Neuronal stem cell (in vitro differentiated cells): ENCODE data around the gene PTPRJ.
A peak's percentile ranks its signal among the peaks of the same experiment; 100 is the strongest.
"Not testable (repeated sequence)": the region's sequence is repeated elsewhere in the genome, so short reads cannot be mapped to it uniquely, and the experiment has no call there.

Source experiments
- DNase-seq: peaks from one replicate; pipeline ENCODE4 v3.0.0-alpha.2; 2013; ENCODE audit warnings: low spot score
- H2AFZ ChIP-seq: one replicate; pipeline ENCODE4 v1.6.1; 2013; ENCODE audit warnings: mild to moderate bottlenecking, low read length, inconsistent platforms
- H2AK5ac ChIP-seq: 2 replicates; pipeline ENCODE4 v1.6.1; 2013; ENCODE audit warnings: low read depth, mild to moderate bottlenecking, inconsistent platforms, low read length, moderate library complexity, mixed read lengths
- H2BK120ac ChIP-seq: 2 replicates; pipeline ENCODE4 v1.6.1; 2013; ENCODE audit warnings: low read depth, mild to moderate bottlenecking, inconsistent platforms, low read length, moderate library complexity, mixed read lengths
- H2BK12ac ChIP-seq: one replicate; pipeline ENCODE4 v1.6.1; 2013; ENCODE audit warnings: low read length, inconsistent platforms
- H2BK15ac ChIP-seq: 2 replicates; pipeline ENCODE4 v1.6.1; 2013; ENCODE audit warnings: mild to moderate bottlenecking, low read length, inconsistent platforms, mixed read lengths
- H2BK5ac ChIP-seq: one replicate; pipeline ENCODE4 v1.6.1; 2013; ENCODE audit warnings: inconsistent platforms, mild to moderate bottlenecking, low read length, moderate library complexity
- H3K14ac ChIP-seq: one replicate; pipeline ENCODE4 v1.6.1; 2013; ENCODE audit warnings: low read length, inconsistent platforms
- H3K18ac ChIP-seq: 2 replicates; pipeline ENCODE4 v1.6.1; 2013; ENCODE audit warnings: low read length, inconsistent platforms
- H3K23ac ChIP-seq: 2 replicates; pipeline ENCODE4 v1.6.1; 2013; ENCODE audit warnings: low read depth, mild to moderate bottlenecking, mixed read lengths, low read length, inconsistent platforms; ENCODE audit not compliant: poor library complexity
- H3K27ac ChIP-seq: replicated peaks from 3 replicates; pipeline ENCODE4 v1.5.1; 2013; ENCODE audit warnings: low read length, inconsistent platforms
- H3K27me3 ChIP-seq, 3 experiments: 2 replicates each; pipeline ENCODE4 v1.6.1; 2013; ENCODE audit warnings: low read length in 3 of 3, mild to moderate bottlenecking in 2 of 3, inconsistent platforms in 1 of 3, low read depth in 1 of 3, mixed read lengths in 1 of 3, moderate library complexity in 1 of 3; ENCODE audit not compliant: control insufficient read depth in 3 of 3, insufficient read depth in 3 of 3
- H3K36me3 ChIP-seq, 2 donors: replicated peaks in 1 of 2; 2 replicates each; pipeline ENCODE4 v1.6.1; 2013; ENCODE audit warnings: low read length in 2 of 2; ENCODE audit not compliant: control insufficient read depth in 2 of 2, insufficient read depth in 2 of 2
- H3K4ac ChIP-seq: 2 replicates; pipeline ENCODE4 v1.6.1; 2013; ENCODE audit warnings: inconsistent platforms, mild to moderate bottlenecking, low read length, moderate library complexity
- H3K4me1 ChIP-seq, 2 donors: 1 replicate in 1 of 2; 2 replicates in 1 of 2; pipeline ENCODE4 v1.6.1; 2013; ENCODE audit warnings: low read length in 2 of 2, low read depth in 1 of 2; ENCODE audit not compliant: control insufficient read depth in 2 of 2, insufficient read depth in 1 of 2
- H3K4me2 ChIP-seq: one replicate; pipeline ENCODE4 v1.6.1; 2013; ENCODE audit warnings: mild to moderate bottlenecking, low read length, inconsistent platforms; ENCODE audit not compliant: insufficient read depth, poor library complexity, severe bottlenecking
- H3K4me3 ChIP-seq, 2 donors: 2 replicates each; pipeline ENCODE4 v1.5.1; 2013; ENCODE audit warnings: low read length in 2 of 2, mild to moderate bottlenecking in 2 of 2, inconsistent platforms in 1 of 2, moderate library complexity in 1 of 2
- H3K79me1 ChIP-seq: one replicate; pipeline ENCODE4 v1.6.1; 2013; ENCODE audit warnings: low read depth, mild to moderate bottlenecking, inconsistent platforms, low read length, moderate library complexity
- H3K9ac ChIP-seq: one replicate; pipeline ENCODE4 v1.6.1; 2013; ENCODE audit warnings: mild to moderate bottlenecking, low read depth, low read length, inconsistent platforms; ENCODE audit not compliant: poor library complexity
- H3K9me3 ChIP-seq, 2 donors: replicated peaks in 1 of 2; 2 replicates each; pipeline versions ENCODE3 to v1.6.1; 2013; ENCODE audit warnings: low read length in 2 of 2, mild to moderate bottlenecking in 2 of 2, inconsistent platforms in 1 of 2, low read depth in 1 of 2, mixed read lengths in 1 of 2, moderate library complexity in 1 of 2; ENCODE audit not compliant: control insufficient read depth in 2 of 2, insufficient read depth in 1 of 2
- H4K8ac ChIP-seq: one replicate; pipeline ENCODE4 v1.6.1; 2013; ENCODE audit warnings: low read depth, mild to moderate bottlenecking, inconsistent platforms, low read length, moderate library complexity
- H4K91ac ChIP-seq: one replicate; pipeline ENCODE4 v1.6.1; 2013; ENCODE audit warnings: low read length, low read depth, mild to moderate bottlenecking, inconsistent platforms; ENCODE audit not compliant: poor library complexity
- WGBS, 2 donors: extraction: QIAGEN DNeasy Blood & Tissue Kit; methylation state at CpG; one replicate each; pipeline ENCODE4 v1.1.7; 2013; ENCODE audit warnings: missing lambda C conversion rate in 2 of 2, mixed read lengths in 1 of 2; ENCODE audit not compliant: insufficient read length in 2 of 2, insufficient replicate concordance in 1 of 2; ENCODE audit errors: extremely low coverage in 2 of 2; 5-methylcytosine and 5-hydroxymethylcytosine counted together

The PTPRJ gene

DNA sequence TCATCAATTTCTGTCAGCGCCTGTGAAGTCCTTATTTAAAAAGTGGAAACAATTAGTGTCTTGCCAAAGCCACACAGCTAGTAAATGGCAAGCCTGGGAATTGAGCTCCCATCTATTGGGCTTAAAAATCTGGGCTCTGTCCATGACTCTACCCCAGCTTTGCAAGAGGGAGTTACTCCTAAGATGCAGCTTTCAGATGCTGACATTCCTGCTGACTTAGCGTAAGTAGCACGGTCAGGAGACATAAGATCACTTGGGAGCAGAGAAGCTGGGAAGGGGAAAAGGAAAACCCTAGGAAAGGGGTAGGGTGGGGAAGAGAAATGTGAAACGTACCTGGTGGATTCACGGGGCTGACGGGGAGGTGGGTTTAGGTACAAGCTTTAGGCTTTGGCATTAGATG, 200.3 kb downstream of the PTPRJ start:
- Histone ChIP-seq H3K79me1 (no peaks in the 10 kb centered on the region), H2BK120ac (no peak overlapping the region), H4K8ac (no peak overlapping the region), H2BK15ac (no peak overlapping the region), H3K23ac (no peak overlapping the region), H3K4me2 (no peak overlapping the region), H2AK5ac (no peak overlapping the region), H2BK12ac (no peak overlapping the region), H3K4me3 (no peak overlapping the region), H3K27ac (no peak overlapping the region), H3K4ac (no peak overlapping the region), H4K91ac (no peak overlapping the region), H3K36me3 (no peaks in the 10 kb centered on the region), H3K27me3 (no peaks in the 10 kb centered on the region), H2AFZ (no peak overlapping the region), H3K4me1 (no peaks in the 10 kb centered on the region), H3K14ac (no peak overlapping the region), H3K9ac (no peak overlapping the region), H2BK5ac (no peak overlapping the region), H3K18ac (no peak overlapping the region), H3K9me3 (peaks cover 0 to 4% of the 10 kb centered on the region in 2 donors)
- WGBS, 2 donors: no CpG with 5 or more reads among the region's 6 CpGs
- no peak for DNase-seq

- H2BK15ac ChIP-seq: no peak overlapping the region
- no peak overlapping the region for H3K9ac ChIP-seq
- no peaks in the 10 kb centered on the region for H3K79me1 ChIP-seq
- no peaks in the 10 kb centered on the region for H3K36me3 ChIP-seq
- H2BK12ac ChIP-seq: no peak overlapping the region
- no peak overlapping the region for H3K4me3 ChIP-seq
- no peak overlapping the region for H4K8ac ChIP-seq
- H3K18ac ChIP-seq: no peak overlapping the region
- H2BK120ac ChIP-seq: no peak overlapping the region
- no peak overlapping the region for H2BK5ac ChIP-seq
- H3K9me3 ChIP-seq: peaks cover 0 to 3% of the 10 kb centered on the region in 2 donors
- H3K4me1 ChIP-seq: no peaks in the 10 kb centered on the region
- H4K91ac ChIP-seq: no peak overlapping the region
- DNase-seq: no peak
- H3K23ac ChIP-seq: no peak overlapping the region
- H2AFZ ChIP-seq: no peak overlapping the region
- no CpG with 5 or more reads among the region's 4 CpGs for WGBS, 2 donors
- no peak overlapping the region for H3K27ac ChIP-seq
- no peak overlapping the region for H3K14ac ChIP-seq
- H3K4ac ChIP-seq: no peak overlapping the region
- H3K4me2 ChIP-seq: no peak overlapping the region
- no peak overlapping the region for H2AK5ac ChIP-seq
- no peaks in the 10 kb centered on the region for H3K27me3 ChIP-seq
Observed at GRCh38 chr11:48182860-48183526, 202.6 kb downstream of the PTPRJ start.

GRCh38 chr11:48184452-48184851, 204.1 kb downstream of the PTPRJ start:
- Histone ChIP-seq H3K27me3 (no peaks in the 10 kb centered on the region), H2BK15ac (no peak overlapping the region), H3K9ac (no peak overlapping the region), H2BK5ac (no peak overlapping the region), H3K4me1 (no peaks in the 10 kb centered on the region), H3K4me3 (no peak overlapping the region), H3K36me3 (no peaks in the 10 kb centered on the region), H3K23ac (no peak overlapping the region), H3K18ac (no peak overlapping the region), H2AK5ac (no peak overlapping the region), H2BK120ac (no peak overlapping the region), H3K4ac (no peak overlapping the region), H3K27ac (no peak overlapping the region), H4K8ac (no peak overlapping the region), H3K14ac (no peak overlapping the region), H2BK12ac (no peak overlapping the region), H4K91ac (no peak overlapping the region), H3K9me3 (peaks cover 0 to 3% of the 10 kb centered on the region in 2 donors), H3K79me1 (no peaks in the 10 kb centered on the region), H3K4me2 (no peak overlapping the region), H2AFZ (no peak overlapping the region)
- DNase-seq: no peak

GRCh38 chr11:48190906-48191654, 210.7 kb downstream of the PTPRJ start:
- H3K27ac ChIP-seq, H3K23ac ChIP-seq, H2BK12ac ChIP-seq, H3K9ac ChIP-seq, H3K18ac ChIP-seq, H2BK120ac ChIP-seq, H2BK5ac ChIP-seq, H3K14ac ChIP-seq, H3K36me3 ChIP-seq, H3K4me1 ChIP-seq, H3K4me3 ChIP-seq, H2BK15ac ChIP-seq, DNase-seq, H3K79me1 ChIP-seq, H4K91ac ChIP-seq, H2AK5ac ChIP-seq, H4K8ac ChIP-seq, H3K4ac ChIP-seq, H3K4me2 ChIP-seq, H3K27me3 ChIP-seq: not testable (repeated sequence)
- peaks cover 5 to 10% of the 10 kb centered on the region in 2 donors for H3K9me3 ChIP-seq
- WGBS, 2 donors: no CpG with 5 or more reads among the region's 10 CpGs
- peak overlapping the region; percentile 66 for H2AFZ ChIP-seq
